ELR (cell line): Measurements from ENCODE around the gene GSAP.
A peak's percentile ranks its signal among the peaks of the same experiment; 100 is the strongest.

Experiments
- DNase-seq: peaks from one replicate; pipeline ENCODE4 v3.0.0-alpha.2; 2015; ENCODE audit warnings: low read depth

Gene GSAP

GRCh38 chr7:77284616-77285015 lies 131.5 kb downstream of the GSAP start:
- DNase-seq = no peak

- no peak for DNase-seq
These were observed 132.1 kb downstream of the GSAP start for GRCh38 chr7:77284005-77284404.

GRCh38 chr7:77282897-77283296 lies 133.3 kb downstream of the GSAP start:
- no peak for DNase-seq

- no peak for DNase-seq
These were observed 134.2 kb downstream of the GSAP start for GRCh38 chr7:77281780-77282478.

GRCh38 chr7:77276120-77276519 lies 140.0 kb downstream of the GSAP start:
- DNase-seq = no peak

- DNase-seq = peak; percentile 54
These were observed 140.5 kb downstream of the GSAP start for GRCh38 chr7:77275663-77276062.

GRCh38 chr7:77271766-77272165 lies 144.4 kb downstream of the GSAP start:
- no peak for DNase-seq

GRCh38 chr7:77270094-77270480 lies 146.1 kb downstream of the GSAP start:
- DNase-seq = no peak

GRCh38 chr7:77269360-77270093 lies 146.6 kb downstream of the GSAP start:
- no peak for DNase-seq

GRCh38 chr7:77266291-77266794 lies 149.8 kb downstream of the GSAP start:
- peak; percentile 24 for DNase-seq

- no peak for DNase-seq
These were observed 150.5 kb downstream of the GSAP start for GRCh38 chr7:77265666-77266065.

GRCh38 chr7:77262316-77262715 lies 153.8 kb downstream of the GSAP start:
- DNase-seq = no peak
